ENCODE data around the gene CGNL1.

The CGNL1 gene

GRCh38 chr15:57348081-57348480 is 28.2 kb upstream of the CGNL1 start:
- no peak overlapping the region for H3K4me3 ChIP-seq (ENCODE audit: low read depth, low read length)

GRCh38 chr15:57352535-57353316 is 23.6 kb upstream of the CGNL1 start:
- no peak overlapping the region for H3K4me3 ChIP-seq (ENCODE audit: low read depth, low read length)

DNA sequence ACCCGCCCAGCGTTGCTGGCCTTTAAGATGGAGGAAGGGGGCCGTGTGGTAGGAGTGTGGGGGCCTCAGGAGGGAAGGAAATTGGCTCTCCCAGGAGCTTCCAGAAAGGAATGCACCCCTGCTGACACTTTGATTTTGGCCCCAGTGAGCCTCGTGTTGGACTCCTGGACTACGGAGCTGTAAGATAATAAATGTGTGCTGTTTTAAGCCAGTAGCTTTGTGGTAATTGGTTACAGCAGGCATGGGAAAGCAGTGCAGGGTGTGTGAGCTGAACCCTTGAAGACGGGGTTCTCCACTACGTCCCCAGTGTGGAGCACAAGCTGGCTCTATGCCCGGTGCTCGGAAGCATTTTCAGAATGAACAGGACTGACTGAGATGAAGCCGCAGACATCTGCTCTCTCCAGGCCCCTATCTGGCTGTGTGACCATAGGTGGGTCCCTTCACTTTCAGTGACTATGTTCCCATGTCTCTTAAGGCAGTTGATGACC is 22.9 kb upstream of the CGNL1 start:
- H3K4me3 ChIP-seq (ENCODE audit: low read depth, low read length), result no peak overlapping the region

GRCh38 chr15:57354436-57355123 is 21.7 kb upstream of the CGNL1 start:
- H3K4me3 ChIP-seq (ENCODE audit: low read depth, low read length), result no peak overlapping the region

DNA sequence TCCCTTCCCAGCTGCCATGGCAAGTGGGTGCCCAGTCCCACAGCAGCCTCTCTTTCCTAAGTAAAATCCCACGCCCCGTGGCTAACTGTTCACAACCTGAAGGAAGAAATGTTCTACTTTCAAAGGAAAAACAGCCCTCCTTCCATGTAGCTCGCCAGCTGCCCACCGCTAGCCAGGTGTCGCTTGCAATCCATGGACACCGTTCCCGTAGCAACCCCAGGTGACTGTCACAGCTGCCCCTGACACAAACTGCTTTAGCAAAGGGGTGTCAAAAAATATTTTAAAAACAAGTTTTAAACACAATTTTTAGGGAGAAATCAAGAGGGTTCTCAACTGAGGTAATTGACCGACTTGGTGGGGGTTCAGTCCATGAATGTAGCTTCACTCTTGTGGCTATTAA is 21.0 kb upstream of the CGNL1 start:
- H3K4me3 ChIP-seq (ENCODE audit: low read depth, low read length), result no peak overlapping the region

- no peak overlapping the region for H3K4me3 ChIP-seq (ENCODE audit: low read depth, low read length)
These were observed 20.1 kb upstream of the CGNL1 start for GRCh38 chr15:57356178-57356577.

DNA sequence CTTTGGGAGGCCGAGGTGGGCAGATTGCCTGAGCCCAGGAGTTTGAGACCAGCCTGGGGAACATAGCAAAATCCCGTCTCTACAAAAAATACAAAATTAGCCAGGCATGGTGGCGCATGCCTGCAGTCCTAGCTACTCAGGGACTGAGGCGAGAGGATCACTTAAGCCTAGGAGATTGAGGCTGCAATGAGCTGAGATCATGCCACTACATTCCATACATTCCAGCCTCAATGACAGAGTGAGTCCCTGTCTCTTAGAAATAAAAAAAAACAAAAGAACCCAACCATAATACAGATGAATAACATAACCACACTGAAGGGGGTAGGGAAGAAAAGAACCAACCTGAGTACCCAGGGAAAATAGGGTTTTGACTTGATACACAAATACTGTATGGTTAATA is 19.7 kb upstream of the CGNL1 start:
- no peak overlapping the region for H3K4me3 ChIP-seq (ENCODE audit: low read depth, low read length)

DNA sequence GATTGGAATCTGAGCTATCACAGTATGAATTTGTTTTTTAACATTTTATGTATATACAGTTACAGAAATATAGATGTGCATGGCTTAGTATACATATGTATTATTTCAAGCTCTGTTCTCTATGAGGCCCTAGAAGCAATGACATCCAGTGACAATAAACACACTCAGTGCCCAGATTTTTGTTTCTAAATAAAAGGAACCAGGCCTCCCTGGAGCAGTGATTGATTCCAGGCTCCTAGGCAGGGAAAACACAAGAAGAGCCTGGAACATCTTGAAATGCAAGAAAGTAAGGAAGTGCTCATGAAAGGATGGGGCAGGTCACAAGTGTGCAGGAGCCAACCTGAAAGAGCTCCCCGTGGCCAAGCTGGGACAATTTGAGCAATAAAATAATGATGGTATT is 18.5 kb upstream of the CGNL1 start:
- no peak overlapping the region for H3K4me3 ChIP-seq (ENCODE audit: low read depth, low read length)

DNA sequence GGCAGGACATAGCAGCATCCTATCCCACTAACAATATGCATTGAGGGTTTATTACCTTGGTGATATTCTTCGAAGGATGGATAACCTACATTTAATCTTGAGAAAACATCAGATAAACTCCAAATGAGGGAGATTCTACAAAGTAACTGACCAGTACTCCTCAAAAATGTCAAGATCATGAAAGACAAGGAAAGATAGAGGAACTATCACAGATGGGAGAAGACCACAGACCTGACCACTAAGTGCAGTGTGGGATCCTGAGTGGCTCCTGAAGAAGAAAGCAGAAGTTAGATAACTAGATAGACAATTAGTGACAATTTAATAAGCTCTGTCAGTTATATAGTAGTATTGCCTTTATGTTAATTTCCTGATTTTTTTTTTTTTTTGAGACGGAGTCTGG is 17.7 kb upstream of the CGNL1 start:
- no peak overlapping the region for H3K4me3 ChIP-seq (ENCODE audit: low read depth, low read length)

GRCh38 chr15:57363661-57364060 is 12.6 kb upstream of the CGNL1 start:
- H3K4me3 ChIP-seq (ENCODE audit: low read depth, low read length), result no peak overlapping the region

DNA sequence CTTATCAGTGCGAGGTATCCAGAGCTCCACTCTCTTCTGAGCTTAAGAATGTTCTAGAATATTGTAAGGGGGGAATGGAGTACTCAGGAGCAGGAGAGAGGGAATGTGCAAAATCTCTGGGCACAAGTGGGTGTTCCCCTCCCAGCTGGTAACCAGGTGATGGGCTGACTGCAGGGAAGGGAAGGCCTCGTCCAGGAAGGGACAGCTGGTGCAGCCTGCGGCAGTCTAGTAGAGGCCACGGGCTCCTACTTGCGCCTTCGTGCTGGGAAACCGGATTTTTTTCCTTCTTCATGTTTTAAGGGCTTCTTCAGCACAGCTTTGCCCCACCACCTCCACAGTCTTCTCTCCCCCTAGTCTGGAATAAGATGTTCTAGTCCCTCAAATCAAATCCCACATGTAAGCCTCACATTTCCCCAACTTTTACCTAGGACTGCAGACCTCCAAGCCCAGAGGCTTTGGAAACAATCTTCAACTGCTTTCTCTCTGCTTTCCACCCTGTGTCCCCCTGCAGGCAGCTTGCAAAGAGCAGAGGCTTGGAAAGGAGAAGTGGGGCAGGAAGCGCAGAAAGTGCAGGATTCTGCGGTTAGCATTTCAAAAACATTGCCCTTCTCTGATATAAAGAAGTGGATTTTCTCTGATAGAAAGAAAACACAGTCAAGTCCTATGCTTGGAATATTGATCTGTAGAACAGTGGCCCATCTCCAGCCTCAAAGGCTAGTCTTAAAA is 11.9 kb upstream of the CGNL1 start:
- no peak overlapping the region for H3K4me3 ChIP-seq (ENCODE audit: low read depth, low read length)

GRCh38 chr15:57367556-57367955 is 8.7 kb upstream of the CGNL1 start:
- H3K4me3 ChIP-seq (ENCODE audit: low read depth, low read length), result no peak overlapping the region

DNA sequence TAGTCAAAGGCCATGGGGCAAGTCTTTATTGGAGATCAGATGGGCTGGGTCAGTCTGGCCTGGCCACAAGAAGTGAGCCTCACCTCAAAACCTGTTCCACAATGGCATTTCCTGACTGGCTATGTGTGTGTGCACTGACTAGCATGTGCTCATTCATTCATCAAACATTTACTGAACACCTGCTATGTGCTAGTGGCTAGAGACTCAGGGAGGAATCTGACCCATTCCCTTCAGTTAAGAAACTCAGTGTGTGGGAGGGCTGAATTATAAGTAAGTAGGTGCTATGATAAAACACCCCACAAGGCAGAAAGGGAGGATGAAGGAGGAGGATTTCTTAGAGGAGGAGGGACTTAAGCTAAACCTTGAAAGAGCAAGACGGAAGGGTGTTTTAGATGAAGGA is 5.4 kb upstream of the CGNL1 start:
- H3K4me3 ChIP-seq (ENCODE audit: low read depth, low read length), result no peak overlapping the region

- H3K4me3 ChIP-seq (ENCODE audit: low read depth, low read length), result no peak overlapping the region
These were observed 2.9 kb upstream of the CGNL1 start for GRCh38 chr15:57373251-57373881.

- no peak overlapping the region for H3K4me3 ChIP-seq (ENCODE audit: low read depth, low read length)
These were observed 2.4 kb upstream of the CGNL1 start for GRCh38 chr15:57373882-57374276.

GRCh38 chr15:57376696-57377477 is 582 bp downstream of the CGNL1 start:
- peak overlapping the region; percentile 51 for H3K4me3 ChIP-seq (ENCODE audit: low read depth, low read length)

DNA sequence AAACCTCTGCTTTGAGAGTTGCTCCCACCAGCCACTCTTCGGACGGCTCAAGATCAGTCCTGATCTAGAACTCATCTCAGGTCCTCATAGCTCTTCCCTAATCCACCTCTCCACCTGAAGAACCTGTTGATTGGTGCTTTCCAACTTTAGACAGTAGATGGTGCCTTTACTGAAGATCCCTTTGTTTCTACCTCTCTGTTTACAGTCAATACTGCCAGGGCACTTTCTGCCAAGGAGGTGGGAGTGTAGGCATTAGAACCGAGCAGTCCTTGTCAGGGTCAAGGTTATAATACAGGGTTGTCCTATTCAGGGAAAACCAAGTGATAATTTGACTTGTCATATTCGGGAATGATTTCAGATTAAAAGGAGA is 1.2 kb downstream of the CGNL1 start:
- peak overlapping the region; percentile 51 for H3K4me3 ChIP-seq (ENCODE audit: low read depth, low read length)

DNA sequence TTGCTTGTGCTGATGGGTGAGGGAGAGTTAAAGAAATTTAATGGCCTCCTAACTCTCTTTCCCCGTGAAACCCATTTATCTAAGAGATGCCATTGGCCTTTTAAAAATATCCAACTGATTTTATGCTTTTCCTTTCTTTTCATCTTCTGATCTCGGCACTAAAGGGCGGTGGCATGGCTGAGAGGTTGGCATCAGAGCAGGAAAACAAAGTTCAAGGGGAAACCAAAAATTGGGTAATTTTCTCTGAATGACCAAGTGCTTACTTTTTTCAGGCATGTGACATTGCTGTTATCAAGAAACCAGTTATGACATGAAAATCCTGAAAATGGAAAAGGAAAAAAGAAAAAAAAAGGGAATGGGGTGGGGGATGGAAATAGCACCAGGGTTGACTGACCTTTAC is 3.2 kb downstream of the CGNL1 start:
- no peak overlapping the region for H3K4me3 ChIP-seq (ENCODE audit: low read depth, low read length)

DNA sequence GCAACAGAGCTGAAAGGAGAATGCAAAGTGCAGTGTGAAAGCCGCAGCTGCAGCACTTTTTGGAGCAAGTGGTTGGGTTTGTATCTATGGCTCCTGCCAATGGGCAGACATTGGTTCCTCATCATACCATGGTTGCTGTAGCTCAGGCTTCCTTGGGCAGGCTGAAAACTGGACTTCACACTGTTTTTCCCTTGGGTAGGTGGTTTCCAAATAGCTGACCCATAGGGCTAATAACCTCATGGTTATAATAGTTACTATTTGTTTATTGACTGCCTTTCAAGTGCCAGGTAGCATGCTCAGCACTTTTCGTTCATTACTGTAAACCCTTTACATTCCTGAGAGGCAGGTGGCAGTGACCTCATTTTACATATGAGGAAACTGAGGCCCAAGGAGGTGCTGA is 4.5 kb downstream of the CGNL1 start:
- H3K4me3 ChIP-seq (ENCODE audit: low read depth, low read length), result no peak overlapping the region

- no peak overlapping the region for H3K4me3 ChIP-seq (ENCODE audit: low read depth, low read length)
These were observed 5.9 kb downstream of the CGNL1 start for GRCh38 chr15:57382215-57382614.

DNA sequence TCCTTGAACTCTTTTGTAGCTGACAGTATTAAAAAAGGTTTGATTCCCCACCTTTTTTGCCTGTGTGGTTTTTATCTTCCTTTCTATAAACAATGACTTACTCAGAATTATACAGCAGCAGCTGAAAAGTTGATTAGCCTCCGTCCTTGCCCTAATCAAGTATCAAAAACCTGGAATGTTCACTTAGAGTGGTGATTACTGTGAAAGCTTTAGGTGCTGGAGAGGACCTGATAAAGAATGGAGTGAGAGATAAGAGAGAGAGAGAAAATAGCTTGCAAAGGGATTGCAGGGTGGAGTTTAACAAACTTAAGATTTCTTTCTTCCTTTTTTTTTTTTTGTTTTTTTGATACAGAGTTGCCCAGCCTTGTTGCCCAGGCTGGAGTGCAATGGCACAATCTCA is 6.7 kb downstream of the CGNL1 start:
- no peak overlapping the region for H3K4me3 ChIP-seq (ENCODE audit: low read depth, low read length)
